Measurements from ENCODE around the gene TFAP2B.

Gene TFAP2B

DNA sequence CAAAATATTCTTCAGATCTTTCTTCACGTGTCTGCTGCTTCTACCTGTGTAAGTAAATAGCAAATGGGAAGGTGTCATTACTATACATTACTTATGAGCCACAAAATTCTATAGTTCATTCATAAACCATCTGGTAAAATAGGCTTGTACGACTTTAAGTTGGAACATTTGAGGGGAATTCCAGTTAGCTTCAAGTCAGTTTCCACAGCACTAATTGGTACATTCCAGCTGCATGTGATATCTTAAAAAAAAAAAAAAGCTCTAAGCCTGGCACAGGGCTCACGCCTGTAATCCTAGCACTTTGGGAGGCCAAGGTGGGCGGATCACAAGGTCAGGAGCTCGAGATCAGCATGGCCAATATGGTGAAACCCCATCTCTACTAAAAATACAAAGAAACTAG is 23.1 kb upstream of the TFAP2B start:
- no peak for TF ChIP-seq CTCF (conservative IDR thresholded peaks at IDR 0.05; ENCODE audit: low read depth)
- no peak overlapping the region for H3K27ac ChIP-seq
- ChIA-PET POLR2A (ENCODE audit: low non-redundant PET) (no interaction called here), CTCF (interaction anchor here (0.6 to 0.9 kb wide), 3 partner anchors 611 to 1558 kb away, joined by 3 to 7 read pairs (median 5); no protein-coding TSS in a partner anchor)
- DNase-seq (ENCODE audit: low spot score), result no peak

- H3K27ac ChIP-seq, result no peak overlapping the region
- TF ChIP-seq CTCF (conservative IDR thresholded peaks at IDR 0.05; ENCODE audit: low read depth), result no peak
- CTCF ChIA-PET, result no interaction called here
- POLR2A ChIA-PET (ENCODE audit: low non-redundant PET), result no interaction called here
- no peak for DNase-seq (ENCODE audit: low spot score)
These were observed 14.4 kb upstream of the TFAP2B start for GRCh38 chr6:50804283-50804682.

- DNase-seq (ENCODE audit: low spot score), result no peak
- no peak overlapping the region for H3K27ac ChIP-seq
- no peak for TF ChIP-seq CTCF (conservative IDR thresholded peaks at IDR 0.05; ENCODE audit: low read depth)
- CTCF ChIA-PET, result no interaction called here
- POLR2A ChIA-PET (ENCODE audit: low non-redundant PET), result no interaction called here
These were observed 11.6 kb upstream of the TFAP2B start for GRCh38 chr6:50807035-50807434.

GRCh38 chr6:50815436-50816114 is 3.1 kb upstream of the TFAP2B start:
- no peak overlapping the region for H3K27ac ChIP-seq
- CTCF ChIA-PET, result interaction anchor here (0.6 to 0.7 kb wide), 6 partner anchors 137 to 724 kb away, joined by 3 to 5 read pairs (median 4); no protein-coding TSS in a partner anchor
- no peak for TF ChIP-seq CTCF (conservative IDR thresholded peaks at IDR 0.05; ENCODE audit: low read depth)
- peak; percentile 8 for DNase-seq (ENCODE audit: low spot score)
- POLR2A ChIA-PET (ENCODE audit: low non-redundant PET), result no interaction called here

GRCh38 chr6:50816115-50816675 is 2.5 kb upstream of the TFAP2B start:
- CTCF ChIA-PET, result interaction anchor here (0.6 to 0.7 kb wide), 6 partner anchors 136 to 723 kb away, joined by 3 to 5 read pairs (median 4); no protein-coding TSS in a partner anchor
- TF ChIP-seq CTCF (conservative IDR thresholded peaks at IDR 0.05; ENCODE audit: low read depth), result peak; percentile 73
- POLR2A ChIA-PET (ENCODE audit: low non-redundant PET), result no interaction called here
- H3K27ac ChIP-seq, result no peak overlapping the region
- DNase-seq (ENCODE audit: low spot score), result peak; percentile 54

- no peak for TF ChIP-seq CTCF (conservative IDR thresholded peaks at IDR 0.05; ENCODE audit: low read depth)
- H3K27ac ChIP-seq, result no peak overlapping the region
- DNase-seq (ENCODE audit: low spot score), result no peak
- CTCF ChIA-PET, result interaction anchor here (0.7 kb wide), 1 partner anchor 725 kb away, joined by 3 read pairs; no protein-coding TSS in a partner anchor
- POLR2A ChIA-PET (ENCODE audit: low non-redundant PET), result no interaction called here
These were observed 1.6 kb upstream of the TFAP2B start for GRCh38 chr6:50816947-50817645.

All from RWPE1 (cell line).